Measurements from ENCODE around the gene DRICH1.
"Not testable (repeated sequence)": the region's sequence is repeated elsewhere in the genome, so short reads cannot be mapped to it uniquely, and the experiment has no call there.

- TF ChIP-seq, protein P1, sequence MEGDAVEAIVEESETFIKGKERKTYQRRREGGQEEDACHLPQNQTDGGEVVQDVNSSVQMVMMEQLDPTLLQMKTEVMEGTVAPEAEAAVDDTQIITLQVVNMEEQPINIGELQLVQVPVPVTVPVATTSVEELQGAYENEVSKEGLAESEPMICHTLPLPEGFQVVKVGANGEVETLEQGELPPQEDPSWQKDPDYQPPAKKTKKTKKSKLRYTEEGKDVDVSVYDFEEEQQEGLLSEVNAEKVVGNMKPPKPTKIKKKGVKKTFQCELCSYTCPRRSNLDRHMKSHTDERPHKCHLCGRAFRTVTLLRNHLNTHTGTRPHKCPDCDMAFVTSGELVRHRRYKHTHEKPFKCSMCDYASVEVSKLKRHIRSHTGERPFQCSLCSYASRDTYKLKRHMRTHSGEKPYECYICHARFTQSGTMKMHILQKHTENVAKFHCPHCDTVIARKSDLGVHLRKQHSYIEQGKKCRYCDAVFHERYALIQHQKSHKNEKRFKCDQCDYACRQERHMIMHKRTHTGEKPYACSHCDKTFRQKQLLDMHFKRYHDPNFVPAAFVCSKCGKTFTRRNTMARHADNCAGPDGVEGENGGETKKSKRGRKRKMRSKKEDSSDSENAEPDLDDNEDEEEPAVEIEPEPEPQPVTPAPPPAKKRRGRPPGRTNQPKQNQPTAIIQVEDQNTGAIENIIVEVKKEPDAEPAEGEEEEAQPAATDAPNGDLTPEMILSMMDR (conservative IDR thresholded peaks at IDR 0.05; ENCODE audit: low read length), result not testable (repeated sequence)
- not testable (repeated sequence) for TF ChIP-seq EZH2phosphoT487 (IDR thresholded peaks at IDR 0.05; ENCODE audit: borderline replicate concordance, low read depth, low read length)
These were observed 8.1 kb upstream of the DRICH1 start for GRCh38 chr22:23640206-23640605.

Data from OCI-LY7 (cell line).